ENCODE data around the gene KIFC1.

The KIFC1 gene

DNA sequence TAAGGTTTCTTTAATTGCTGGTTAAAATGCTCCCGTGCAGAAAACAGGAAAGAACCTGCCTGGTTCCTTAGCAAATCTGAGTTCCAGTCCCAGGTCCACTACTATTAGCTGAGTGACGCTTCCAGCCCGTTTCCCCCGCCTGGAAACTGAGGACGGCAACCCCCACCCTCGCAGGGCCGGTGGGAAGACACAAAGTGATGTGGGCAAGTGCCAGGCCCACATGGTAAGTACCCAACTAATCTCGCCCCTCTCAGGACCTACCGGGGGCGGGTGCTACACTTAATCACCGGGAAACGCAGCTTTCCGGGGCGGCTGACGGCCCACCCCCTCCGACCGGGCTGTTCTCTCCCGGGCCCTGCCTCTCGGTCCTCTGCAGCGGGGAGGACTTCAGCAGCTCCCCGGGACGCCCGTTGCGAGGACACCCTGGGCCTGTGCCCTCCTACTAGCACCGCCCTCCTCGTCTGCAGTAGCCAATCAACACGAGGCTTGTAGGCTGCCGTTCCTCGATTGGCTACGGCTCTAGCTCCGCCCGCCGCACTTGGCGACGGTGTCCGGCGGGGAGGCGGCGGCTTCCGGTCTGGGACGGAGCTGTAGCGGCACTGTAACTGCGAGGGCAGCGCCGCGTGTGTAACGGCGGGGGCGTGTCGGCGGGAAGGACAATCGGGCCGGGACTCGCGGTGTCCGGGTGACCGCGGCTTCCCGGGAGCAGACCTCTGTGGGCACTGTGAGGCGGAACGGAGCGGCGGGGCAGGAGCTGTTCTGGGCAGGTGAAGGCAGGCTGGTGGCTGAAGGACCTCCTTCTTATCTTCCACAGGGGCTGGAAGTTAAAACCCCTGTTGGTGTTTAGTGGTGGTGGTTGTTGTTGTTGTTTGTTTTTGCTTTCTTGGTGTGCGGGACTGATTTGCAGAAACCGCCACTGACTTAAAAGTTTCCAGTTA, 62.7 kb downstream of the KIFC1 start, which contains the start of gene ZBTB9:
Gene ZBTB9 (plus strand): TSS at position 568 of the 938 bp plus-strand sequence. CDS start 525 bp downstream, outside the sequence.
- peak within 1 kb of the TSS; percentile 77 to 95 for H3K4me3 ChIP-seq (ENCODE audit: low read depth in 1 of 2, low read length in 2 of 2)
- peaks cover 5 to 14% of the 10 kb centered on the region in 2 donors for H3K36me3 ChIP-seq (ENCODE audit: control insufficient read depth in 1 of 2, insufficient read depth in 2 of 2, low read length in 2 of 2)
- peaks cover 8 to 21% of the 10 kb centered on the region in 2 donors for H3K4me1 ChIP-seq (ENCODE audit: control insufficient read depth in 1 of 2, insufficient read depth in 2 of 2, low read length in 2 of 2)
- H3K27ac ChIP-seq (ENCODE audit: low read length), result peak within 1 kb of the TSS; percentile 78
- no peaks in the 10 kb centered on the region for H3K27me3 ChIP-seq (ENCODE audit: low read depth, low read length)
- no peaks in the 10 kb centered on the region for H3K9me3 ChIP-seq (ENCODE audit: control insufficient read depth in 1 of 2, low read length in 2 of 2)

DNA sequence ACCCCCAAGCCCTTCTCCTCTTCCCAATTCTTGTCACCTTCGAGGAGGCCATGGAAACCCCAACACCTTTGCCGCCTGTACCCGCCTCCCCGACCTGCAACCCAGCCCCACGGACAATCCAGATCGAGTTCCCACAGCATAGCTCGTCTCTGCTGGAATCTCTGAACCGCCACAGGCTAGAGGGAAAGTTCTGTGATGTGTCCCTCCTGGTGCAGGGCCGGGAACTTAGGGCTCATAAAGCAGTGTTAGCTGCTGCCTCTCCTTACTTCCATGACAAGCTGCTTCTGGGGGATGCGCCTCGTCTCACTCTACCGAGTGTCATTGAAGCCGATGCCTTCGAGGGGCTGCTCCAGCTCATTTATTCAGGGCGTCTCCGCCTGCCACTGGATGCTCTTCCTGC, 63.4 kb downstream of the KIFC1 start:
- Histone ChIP-seq H3K4me1 (ENCODE audit: control insufficient read depth in 1 of 2, insufficient read depth in 2 of 2, low read length in 2 of 2) (peaks cover 8 to 21% of the 10 kb centered on the region in 2 donors), H3K27ac (ENCODE audit: low read length) (peak overlapping the region; percentile 37), H3K9me3 (ENCODE audit: control insufficient read depth in 1 of 2, low read length in 2 of 2) (no peaks in the 10 kb centered on the region), H3K4me3 (ENCODE audit: low read depth in 1 of 2, low read length in 2 of 2) (peak overlapping the region; percentile 77 to 95), H3K27me3 (ENCODE audit: low read depth, low read length) (no peaks in the 10 kb centered on the region), H3K36me3 (ENCODE audit: control insufficient read depth in 1 of 2, insufficient read depth in 2 of 2, low read length in 2 of 2) (peaks cover 5 to 14% of the 10 kb centered on the region in 2 donors)

DNA sequence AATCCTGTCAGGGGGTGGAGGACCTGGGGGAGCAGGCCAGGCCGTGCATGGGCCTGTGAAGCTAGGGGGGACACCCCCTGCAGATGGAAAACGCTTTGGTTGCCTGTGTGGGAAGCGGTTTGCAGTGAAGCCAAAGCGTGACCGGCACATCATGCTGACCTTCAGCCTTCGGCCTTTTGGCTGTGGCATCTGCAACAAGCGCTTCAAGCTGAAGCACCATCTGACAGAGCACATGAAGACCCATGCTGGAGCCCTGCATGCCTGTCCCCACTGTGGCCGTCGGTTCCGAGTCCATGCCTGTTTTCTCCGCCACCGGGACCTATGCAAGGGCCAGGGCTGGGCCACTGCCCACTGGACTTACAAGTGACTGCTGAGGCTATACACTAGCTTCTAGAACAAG, 64.5 kb downstream of the KIFC1 start:
- Histone ChIP-seq H3K27ac (ENCODE audit: low read length) (no peak overlapping the region), H3K36me3 (ENCODE audit: control insufficient read depth in 1 of 2, insufficient read depth in 2 of 2, low read length in 2 of 2) (peaks cover 5 to 14% of the 10 kb centered on the region in 2 donors), H3K4me1 (ENCODE audit: control insufficient read depth in 1 of 2, insufficient read depth in 2 of 2, low read length in 2 of 2) (peaks cover 8 to 21% of the 10 kb centered on the region in 2 donors), H3K9me3 (ENCODE audit: control insufficient read depth in 1 of 2, low read length in 2 of 2) (no peaks in the 10 kb centered on the region), H3K27me3 (ENCODE audit: low read depth, low read length) (no peaks in the 10 kb centered on the region), H3K4me3 (ENCODE audit: low read depth in 1 of 2, low read length in 2 of 2) (no peak overlapping the region)

DNA sequence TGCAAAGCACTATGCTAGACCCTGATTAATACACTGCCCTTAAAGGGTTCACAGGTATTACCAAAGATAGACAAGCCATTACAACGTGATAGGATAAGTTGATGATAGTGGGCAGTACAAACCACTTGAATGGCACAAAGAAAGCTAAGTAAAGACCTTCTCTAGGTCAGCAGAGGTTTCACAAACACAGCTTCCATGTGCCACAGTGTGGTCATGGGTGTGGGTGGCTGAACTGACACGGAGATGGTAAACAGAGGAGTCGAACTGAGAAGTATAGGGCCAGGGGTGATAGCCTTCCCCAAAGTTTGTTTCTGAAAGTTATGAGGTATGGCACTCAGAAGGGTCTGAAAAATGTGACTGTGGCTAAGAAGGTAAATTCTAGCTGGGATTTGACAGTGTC, 67.1 kb downstream of the KIFC1 start:
- Histone ChIP-seq H3K27ac (ENCODE audit: low read length) (no peak overlapping the region), H3K4me1 (ENCODE audit: control insufficient read depth in 1 of 2, insufficient read depth in 2 of 2, low read length in 2 of 2) (peaks cover 8 to 10% of the 10 kb centered on the region in 2 donors), H3K36me3 (ENCODE audit: control insufficient read depth in 1 of 2, insufficient read depth in 2 of 2, low read length in 2 of 2) (peaks cover 5 to 14% of the 10 kb centered on the region in 2 donors), H3K9me3 (ENCODE audit: control insufficient read depth in 1 of 2, low read length in 2 of 2) (no peaks in the 10 kb centered on the region), H3K27me3 (ENCODE audit: low read depth, low read length) (no peaks in the 10 kb centered on the region), H3K4me3 (ENCODE audit: low read depth in 1 of 2, low read length in 2 of 2) (no peak overlapping the region)

DNA sequence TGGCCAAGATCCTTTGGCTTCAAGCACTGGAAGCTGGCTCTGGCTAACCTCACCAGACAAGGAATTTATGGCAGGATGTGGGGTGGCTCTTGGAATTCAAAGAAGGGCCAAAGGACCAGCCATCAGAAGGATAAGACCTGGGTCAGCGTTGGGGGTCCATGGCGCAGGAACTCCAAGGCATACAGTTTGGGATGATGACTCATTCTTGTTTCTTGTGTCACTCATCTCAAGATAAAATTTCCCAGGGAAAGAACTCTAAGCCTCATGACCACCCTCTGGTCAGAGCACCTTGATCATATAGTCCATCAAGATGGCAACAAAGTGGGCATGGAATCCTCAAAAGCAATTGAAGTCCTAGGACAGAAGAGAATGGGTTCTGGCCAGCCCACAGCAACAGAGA, 67.6 kb downstream of the KIFC1 start:
- Histone ChIP-seq H3K27me3 (ENCODE audit: low read depth, low read length) (no peaks in the 10 kb centered on the region), H3K4me3 (ENCODE audit: low read depth in 1 of 2, low read length in 2 of 2) (no peak overlapping the region), H3K9me3 (ENCODE audit: control insufficient read depth in 1 of 2, low read length in 2 of 2) (no peaks in the 10 kb centered on the region), H3K36me3 (ENCODE audit: control insufficient read depth in 1 of 2, insufficient read depth in 2 of 2, low read length in 2 of 2) (peaks cover 5 to 14% of the 10 kb centered on the region in 2 donors), H3K4me1 (ENCODE audit: control insufficient read depth in 1 of 2, insufficient read depth in 2 of 2, low read length in 2 of 2) (peaks cover 8 to 10% of the 10 kb centered on the region in 2 donors), H3K27ac (ENCODE audit: low read length) (no peak overlapping the region)

All from muscle layer of duodenum (tissue), 2 donors.